Stimulated activated CD8-positive, alpha-beta memory T cell treated with anti-CD3 and anti-CD28 coated beads, Interleukin-4, amount 100 ng/mL, for 48 hours (primary cell): ENCODE data around the gene MIB2.
A peak's percentile ranks its signal among the peaks of the same experiment; 100 is the strongest.

ENCODE experiments used
- DNase-seq: peaks from one replicate; pipeline ENCODE4 v3.0.0-alpha.2; 2020

Gene MIB2

GRCh38 chr1:1616045-1616790, 918 bp downstream of the MIB2 start:
- DNase-seq, result peak; percentile 57

DNA sequence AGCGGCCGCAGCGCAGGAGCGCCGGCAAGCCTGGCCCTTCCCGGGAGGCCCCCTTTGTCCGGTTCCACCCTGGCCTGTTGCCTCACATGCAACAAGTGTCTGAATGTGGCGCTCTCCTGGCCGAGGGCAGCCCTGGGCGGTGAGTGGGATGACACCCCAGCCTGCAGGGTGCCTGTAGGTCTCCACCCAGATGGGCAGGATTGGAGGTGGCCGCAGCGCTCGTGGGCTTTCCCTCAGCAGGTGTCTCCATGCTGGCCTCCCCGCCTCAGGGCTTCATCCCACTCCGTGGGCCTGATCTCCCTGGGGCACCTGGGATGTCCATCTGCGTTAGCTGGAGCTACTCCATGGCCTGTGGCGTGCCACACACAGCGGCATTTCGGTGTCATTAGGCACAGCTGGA, 1.5 kb downstream of the MIB2 start:
- no peak for DNase-seq

DNA sequence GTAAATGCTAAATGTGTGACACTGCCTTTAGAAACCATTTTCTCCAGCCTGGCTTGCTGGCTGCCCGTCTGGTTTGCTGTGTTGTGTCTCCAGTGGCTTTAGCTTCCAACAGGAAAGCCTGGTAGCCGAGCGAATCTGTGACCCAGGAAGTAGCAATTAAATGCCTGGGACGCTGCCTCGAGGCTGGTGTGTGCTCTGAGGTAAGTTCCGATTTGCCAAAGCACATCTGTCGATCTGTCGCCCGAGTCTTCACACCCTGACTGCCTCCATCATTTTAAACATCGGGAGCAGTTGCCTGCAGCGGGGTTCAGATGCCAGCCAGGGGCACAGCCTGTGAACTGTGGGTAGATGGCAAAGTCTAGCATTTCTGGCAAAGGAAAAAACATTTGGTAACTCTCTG, 2.2 kb downstream of the MIB2 start:
- no peak for DNase-seq

GRCh38 chr1:1617925-1618324, 2.6 kb downstream of the MIB2 start:
- DNase-seq, result no peak

- no peak for DNase-seq
Observed at GRCh38 chr1:1618396-1619068, 3.2 kb downstream of the MIB2 start.

GRCh38 chr1:1619917-1620361, 4.6 kb downstream of the MIB2 start:
- no peak for DNase-seq

- DNase-seq, result no peak
Observed at GRCh38 chr1:1620433-1621139, 5.3 kb downstream of the MIB2 start.

DNA sequence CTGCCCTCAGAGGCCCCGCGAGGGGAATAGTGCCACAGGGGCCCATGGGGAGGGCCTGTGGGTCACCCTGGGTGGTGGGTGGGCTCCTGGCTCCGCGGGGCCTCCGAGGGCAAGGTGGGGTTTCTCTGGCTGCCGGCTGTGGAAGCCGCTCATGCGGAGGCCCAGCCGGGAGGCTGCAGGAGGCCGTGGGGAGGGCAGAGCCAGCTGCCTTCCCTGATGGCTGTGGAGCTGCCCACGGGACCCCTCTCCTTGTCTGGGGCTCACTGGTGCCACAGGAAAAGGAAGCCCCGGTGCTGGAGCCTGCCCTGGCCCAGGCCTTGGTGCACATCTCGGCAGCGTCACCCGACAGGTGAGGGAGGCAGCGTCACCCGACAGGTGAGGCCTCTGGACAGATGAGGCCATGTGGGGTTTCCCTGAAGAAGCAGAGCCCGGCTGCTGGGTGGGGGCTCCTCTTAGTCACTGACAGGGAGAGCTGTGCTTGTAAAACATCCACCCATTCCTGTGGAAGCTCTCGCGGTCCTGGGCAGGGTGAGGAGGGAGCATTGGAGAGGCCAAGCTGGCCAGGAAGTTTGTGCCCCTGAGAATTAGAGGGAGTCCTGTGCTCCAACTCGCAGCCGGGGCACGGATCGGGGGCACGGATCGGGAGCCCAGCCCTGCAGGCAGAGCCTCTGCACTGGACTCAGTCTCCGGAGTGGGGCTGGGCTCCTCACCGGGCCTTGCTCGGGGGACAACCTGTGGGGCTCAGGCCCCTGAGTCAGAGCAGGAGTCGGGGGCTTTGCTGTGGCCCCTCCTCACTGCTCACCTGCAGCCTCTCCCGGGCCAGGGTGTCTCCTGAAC, 6.1 kb downstream of the MIB2 start:
- DNase-seq, result no peak

GRCh38 chr1:1622010-1622787, 6.9 kb downstream of the MIB2 start:
- DNase-seq, result no peak

DNA sequence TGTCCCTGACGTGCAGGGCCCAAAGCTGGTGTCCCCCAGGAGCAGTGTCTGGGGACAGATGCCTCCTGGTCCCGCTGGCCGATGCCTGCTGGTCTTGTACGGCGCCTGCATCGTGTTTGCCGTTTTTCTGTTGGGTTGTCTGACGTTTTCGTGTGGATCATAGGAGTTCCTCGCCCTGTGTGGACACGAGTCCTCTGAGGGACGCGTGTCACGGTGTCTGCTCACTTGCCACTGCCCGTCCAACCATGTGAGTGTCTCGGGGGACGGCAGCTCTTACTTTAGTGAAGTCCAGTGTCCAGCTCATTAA, 7.4 kb downstream of the MIB2 start:
- no peak for DNase-seq

- DNase-seq, result no peak
Observed at GRCh38 chr1:1623181-1623630, 7.9 kb downstream of the MIB2 start.

DNA sequence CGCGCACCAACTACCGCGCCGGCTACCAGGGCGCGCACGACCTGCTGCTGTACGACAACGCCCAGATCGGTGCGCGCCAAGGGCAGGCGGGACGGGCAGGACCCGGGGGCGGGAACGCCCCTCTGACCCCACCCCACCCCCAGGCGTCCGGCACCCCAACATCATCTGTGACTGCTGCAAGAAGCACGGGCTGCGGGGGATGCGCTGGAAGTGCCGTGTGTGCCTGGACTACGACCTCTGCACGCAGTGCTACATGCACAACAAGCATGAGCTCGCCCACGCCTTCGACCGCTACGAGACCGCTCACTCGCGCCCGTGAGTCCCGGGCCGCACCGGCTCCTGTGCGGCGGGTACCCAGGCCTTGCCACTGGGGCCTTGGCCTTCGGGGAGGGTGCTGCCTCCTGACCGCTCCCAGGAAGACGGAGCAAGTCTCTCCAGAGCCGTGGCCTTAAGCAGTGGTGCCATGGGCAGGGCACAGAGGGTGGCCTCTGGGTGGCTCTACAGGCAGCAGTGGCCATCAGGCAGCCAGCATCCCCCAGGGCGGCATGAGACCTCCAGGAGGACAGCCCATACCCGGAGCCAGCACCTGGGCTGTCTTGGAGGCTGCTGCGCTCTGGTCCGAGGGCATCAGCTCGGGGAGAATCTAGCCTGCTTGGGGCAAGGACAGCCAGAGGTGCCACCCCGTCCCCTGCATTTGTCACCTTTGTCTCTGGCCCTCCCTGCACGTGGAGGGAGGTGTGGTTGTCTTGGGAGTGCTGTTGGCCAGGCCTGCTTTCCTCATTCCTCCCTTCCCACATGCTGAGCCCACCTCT, 8.5 kb downstream of the MIB2 start:
- DNase-seq, result no peak

DNA sequence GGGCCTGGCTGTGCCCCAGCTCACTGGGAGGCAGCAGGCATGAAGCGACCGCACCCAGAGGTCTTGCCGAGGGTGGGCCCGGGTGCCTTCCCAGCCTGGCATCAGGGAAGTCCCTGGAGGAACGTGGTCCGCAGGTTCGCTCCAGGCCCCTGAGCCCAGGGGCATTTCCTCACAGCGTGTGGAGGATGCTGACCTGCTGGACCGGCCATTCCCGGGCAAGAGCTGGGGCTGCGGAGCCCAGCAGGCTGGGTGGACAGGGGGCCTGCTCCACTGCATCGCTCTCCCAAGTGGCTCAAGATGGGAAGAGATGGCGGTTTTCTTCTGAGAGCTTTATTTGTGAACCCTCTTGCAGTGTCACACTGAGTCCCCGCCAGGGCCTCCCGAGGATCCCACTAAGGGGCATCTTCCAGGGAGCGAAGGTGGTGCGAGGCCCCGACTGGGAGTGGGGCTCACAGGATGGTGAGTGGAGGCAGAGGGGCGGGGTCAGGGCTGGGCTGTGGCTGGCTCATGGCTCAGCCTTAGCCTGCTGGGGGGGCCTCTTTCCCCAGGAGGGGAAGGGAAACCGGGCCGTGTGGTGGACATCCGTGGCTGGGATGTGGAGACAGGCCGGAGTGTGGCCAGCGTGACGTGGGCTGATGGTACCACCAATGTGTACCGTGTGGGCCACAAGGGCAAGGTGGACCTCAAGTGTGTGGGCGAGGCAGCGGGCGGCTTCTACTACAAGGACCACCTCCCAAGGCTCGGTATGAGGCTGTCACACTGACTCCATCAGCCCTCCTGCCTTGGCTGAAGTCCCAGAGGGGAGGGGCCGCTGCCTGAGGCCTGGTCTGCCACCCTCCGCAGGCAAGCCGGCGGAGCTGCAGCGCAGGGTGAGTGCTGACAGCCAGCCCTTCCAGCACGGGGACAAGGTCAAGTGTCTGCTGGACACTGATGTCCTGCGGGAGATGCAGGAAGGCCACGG, 9.4 kb downstream of the MIB2 start:
- DNase-seq, result no peak

- DNase-seq, result no peak
Observed at GRCh38 chr1:1625404-1625775, 10.1 kb downstream of the MIB2 start.

DNA sequence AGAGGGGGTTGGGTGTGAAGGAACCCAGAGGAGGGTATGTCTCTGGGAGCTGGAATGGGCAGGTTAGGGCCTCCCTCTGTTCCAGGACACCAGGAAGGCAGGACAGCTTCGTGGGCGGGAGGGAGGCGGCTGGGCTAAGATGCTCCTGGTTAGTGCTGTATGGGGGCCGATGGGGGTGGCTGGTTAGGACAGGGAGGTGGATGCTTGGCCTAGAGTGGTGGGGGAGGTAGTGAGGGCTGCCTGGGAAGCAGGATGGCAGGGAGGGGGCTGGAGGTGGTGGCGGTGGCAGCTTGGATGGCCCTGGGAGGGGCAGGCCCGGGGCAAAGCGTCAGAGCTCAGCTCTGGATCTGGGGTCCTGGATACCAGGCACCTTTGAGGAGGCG, 10.5 kb downstream of the MIB2 start:
- no peak for DNase-seq

DNA sequence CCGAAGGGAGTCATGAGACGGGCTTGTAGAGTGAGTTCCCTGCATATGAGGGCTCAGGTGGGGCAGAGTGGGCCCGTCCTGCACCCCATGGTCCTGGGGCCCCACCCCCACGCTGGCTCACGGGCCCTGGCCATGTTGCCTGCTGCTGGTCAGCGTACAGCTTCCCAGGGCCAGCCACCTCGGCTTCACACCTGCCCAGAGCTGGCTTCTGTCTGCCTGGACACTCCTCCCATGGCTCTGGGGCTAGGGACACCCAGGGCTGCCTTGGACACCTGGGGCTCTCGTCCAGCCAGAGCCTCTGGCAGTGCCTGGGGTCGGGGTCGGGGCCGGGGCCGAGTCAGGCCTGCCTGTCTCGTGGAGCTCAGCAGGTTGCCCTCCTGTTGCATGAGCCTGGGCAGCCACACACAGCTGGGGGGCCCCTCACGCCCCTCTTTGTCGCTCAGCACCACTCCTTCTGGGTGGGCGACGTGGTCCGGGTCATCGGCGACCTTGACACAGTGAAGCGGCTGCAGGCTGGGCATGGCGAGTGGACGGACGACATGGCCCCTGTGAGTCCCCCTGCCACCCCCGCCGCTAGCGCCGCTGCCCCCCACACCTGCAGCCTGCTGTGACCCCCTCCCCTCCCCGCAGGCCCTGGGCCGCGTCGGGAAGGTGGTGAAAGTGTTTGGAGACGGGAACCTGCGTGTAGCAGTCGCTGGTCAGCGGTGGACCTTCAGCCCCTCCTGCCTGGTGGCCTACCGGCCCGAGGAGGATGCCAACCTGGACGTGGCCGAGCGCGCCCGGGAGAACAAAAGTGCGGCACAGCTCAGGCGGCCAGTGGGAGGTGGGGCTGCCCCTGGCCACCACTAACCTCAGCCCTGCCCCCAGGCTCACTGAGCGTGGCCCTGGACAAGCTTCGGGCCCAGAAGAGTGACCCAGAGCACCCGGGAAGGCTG, 11.2 kb downstream of the MIB2 start:
- no peak for DNase-seq

GRCh38 chr1:1627261-1627828, 12.0 kb downstream of the MIB2 start:
- DNase-seq, result no peak

DNA sequence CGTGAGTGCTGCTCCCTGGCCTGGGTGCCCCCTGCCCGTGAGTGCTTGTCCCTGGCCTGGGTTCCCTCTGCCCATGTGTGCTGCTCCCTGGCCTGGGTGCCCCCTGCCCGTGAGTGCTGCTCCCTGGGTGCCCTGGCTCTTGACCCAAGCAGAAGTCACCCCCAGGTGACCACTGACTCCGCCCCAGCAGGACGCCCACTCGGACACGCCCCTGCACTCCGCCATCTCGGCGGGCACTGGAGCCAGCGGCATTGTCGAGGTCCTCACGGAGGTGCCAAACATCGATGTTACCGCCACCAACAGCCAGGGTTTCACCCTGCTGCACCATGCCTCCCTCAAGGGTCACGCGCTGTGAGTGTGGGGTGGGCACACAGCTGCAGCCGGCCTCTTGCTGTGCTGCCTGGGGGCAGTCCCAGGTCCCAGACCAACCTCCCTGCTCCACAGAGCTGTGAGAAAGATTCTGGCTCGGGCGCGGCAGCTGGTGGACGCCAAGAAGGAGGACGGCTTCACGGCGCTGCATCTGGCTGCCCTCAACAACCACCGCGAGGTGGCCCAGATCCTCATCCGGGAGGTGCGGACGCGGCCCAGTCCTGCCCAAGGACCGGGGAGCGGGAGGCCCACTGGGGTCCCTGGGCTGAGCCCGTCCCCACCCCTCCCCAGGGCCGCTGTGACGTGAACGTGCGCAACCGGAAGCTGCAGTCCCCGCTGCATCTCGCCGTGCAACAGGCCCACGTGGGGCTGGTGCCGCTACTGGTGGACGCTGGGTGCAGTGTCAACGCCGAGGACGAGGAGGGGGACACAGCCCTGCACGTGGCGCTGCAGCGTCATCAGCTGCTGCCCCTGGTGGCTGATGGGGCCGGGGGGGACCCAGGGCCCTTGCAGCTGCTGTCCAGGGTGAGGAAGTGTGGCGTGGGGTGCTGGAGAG, 12.8 kb downstream of the MIB2 start:
- no peak for DNase-seq
